ENCODE data around the gene TTC7B.

DNA sequence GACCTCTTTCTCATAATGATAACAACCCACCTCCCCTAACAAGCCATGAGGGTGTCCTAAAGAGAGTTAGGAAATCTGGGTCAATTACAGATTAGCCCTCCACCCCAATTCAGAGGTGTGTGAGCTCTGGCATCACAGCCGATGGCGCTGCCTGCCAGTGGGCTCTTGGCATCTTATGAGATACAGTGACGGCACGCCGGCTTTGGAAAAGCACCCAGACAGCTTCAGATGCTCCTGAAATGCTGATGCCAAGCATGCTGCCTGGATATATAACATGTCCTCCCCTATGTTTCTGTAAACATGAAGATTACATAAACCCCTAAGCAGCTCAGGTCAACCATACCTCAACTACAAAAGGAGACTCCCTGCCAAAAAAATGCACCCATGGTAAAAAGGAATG is 152.6 kb downstream of the TTC7B start:
- TF ChIP-seq, protein P1, sequence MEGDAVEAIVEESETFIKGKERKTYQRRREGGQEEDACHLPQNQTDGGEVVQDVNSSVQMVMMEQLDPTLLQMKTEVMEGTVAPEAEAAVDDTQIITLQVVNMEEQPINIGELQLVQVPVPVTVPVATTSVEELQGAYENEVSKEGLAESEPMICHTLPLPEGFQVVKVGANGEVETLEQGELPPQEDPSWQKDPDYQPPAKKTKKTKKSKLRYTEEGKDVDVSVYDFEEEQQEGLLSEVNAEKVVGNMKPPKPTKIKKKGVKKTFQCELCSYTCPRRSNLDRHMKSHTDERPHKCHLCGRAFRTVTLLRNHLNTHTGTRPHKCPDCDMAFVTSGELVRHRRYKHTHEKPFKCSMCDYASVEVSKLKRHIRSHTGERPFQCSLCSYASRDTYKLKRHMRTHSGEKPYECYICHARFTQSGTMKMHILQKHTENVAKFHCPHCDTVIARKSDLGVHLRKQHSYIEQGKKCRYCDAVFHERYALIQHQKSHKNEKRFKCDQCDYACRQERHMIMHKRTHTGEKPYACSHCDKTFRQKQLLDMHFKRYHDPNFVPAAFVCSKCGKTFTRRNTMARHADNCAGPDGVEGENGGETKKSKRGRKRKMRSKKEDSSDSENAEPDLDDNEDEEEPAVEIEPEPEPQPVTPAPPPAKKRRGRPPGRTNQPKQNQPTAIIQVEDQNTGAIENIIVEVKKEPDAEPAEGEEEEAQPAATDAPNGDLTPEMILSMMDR (IDR thresholded peaks at IDR 0.05), result no peak
- TF ChIP-seq POLR2AphosphoS5 (IDR thresholded peaks at IDR 0.05; ENCODE audit: low read depth, low read length) (no peak), TCF7L2 (IDR thresholded peaks at IDR 0.05; ENCODE audit: low read depth, low read length) (no peak)
